GM10266 (cell line): ENCODE data around the gene DZIP1.
"Not testable (repeated sequence)": the region's sequence is repeated elsewhere in the genome, so short reads cannot be mapped to it uniquely, and the experiment has no call there.

Experiments used
- DNase-seq: peaks from one replicate; pipeline ENCODE4 v3.0.0; 2012; ENCODE audit errors: extremely low spot score
- TF ChIP-seq, protein P1 (sequence below): IDR thresholded peaks from 2 replicates; pipeline ENCODE4 v1.5.1; 2012; ENCODE audit warnings: mild to moderate bottlenecking, low read depth; ENCODE audit not compliant: control insufficient read depth, insufficient read depth; ENCODE audit errors: missing control alignments

The DZIP1 gene

DNA sequence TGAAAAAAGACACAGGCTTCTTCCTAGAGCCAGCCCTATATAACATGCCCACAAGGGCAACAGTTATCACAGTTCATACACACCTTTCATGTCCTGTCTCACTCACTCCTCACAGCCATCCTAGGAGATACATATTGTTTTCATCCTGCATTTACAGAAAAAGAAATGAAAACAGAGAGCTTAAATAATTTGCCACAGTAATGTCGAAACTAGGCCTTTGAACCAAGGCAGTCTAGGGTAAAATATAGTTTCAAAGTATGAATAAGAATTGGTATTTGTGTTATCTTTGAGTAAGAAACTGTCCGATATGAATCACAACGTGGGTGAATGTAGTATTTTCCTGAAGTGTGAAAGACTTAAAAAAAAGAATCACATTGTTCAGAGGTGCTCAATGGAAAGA, 65.2 kb downstream of the DZIP1 start:
- TF ChIP-seq, protein P1, sequence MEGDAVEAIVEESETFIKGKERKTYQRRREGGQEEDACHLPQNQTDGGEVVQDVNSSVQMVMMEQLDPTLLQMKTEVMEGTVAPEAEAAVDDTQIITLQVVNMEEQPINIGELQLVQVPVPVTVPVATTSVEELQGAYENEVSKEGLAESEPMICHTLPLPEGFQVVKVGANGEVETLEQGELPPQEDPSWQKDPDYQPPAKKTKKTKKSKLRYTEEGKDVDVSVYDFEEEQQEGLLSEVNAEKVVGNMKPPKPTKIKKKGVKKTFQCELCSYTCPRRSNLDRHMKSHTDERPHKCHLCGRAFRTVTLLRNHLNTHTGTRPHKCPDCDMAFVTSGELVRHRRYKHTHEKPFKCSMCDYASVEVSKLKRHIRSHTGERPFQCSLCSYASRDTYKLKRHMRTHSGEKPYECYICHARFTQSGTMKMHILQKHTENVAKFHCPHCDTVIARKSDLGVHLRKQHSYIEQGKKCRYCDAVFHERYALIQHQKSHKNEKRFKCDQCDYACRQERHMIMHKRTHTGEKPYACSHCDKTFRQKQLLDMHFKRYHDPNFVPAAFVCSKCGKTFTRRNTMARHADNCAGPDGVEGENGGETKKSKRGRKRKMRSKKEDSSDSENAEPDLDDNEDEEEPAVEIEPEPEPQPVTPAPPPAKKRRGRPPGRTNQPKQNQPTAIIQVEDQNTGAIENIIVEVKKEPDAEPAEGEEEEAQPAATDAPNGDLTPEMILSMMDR, result no peak
- no peak for DNase-seq

DNA sequence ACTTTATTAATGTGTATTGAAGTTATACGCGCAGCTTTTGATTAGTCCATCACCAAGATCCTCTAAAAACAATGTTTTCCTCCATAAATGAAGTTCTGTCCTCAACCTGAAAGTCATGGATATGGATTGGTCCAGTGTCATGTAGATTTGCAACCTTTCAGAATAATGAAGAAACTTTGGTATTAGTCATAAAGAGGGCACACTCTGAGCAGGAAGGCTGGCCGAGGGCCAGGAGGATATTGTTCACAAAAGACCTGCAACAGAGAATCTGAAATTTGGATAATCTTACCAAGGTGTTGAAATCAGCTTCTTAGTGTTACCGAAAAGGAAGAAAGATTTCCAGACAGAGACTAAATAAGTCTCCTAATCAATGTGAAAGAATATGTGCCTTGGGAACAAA, 71.3 kb downstream of the DZIP1 start:
- no peak for DNase-seq
- TF ChIP-seq, protein P1, result no peak

- no peak for DNase-seq
- TF ChIP-seq, protein P1, result no peak
These were observed 72.6 kb downstream of the DZIP1 start for GRCh38 chr13:95571941-95572340.

GRCh38 chr13:95570016-95570415, 74.5 kb downstream of the DZIP1 start:
- TF ChIP-seq, protein P1, result no peak

GRCh38 chr13:95568131-95568530, 76.4 kb downstream of the DZIP1 start:
- DNase-seq, result no peak
- TF ChIP-seq, protein P1, result no peak

More at GRCh38 chr13:95570016-95570415, 74.5 kb downstream of the DZIP1 start:
- DNase-seq, result no peak

DNA sequence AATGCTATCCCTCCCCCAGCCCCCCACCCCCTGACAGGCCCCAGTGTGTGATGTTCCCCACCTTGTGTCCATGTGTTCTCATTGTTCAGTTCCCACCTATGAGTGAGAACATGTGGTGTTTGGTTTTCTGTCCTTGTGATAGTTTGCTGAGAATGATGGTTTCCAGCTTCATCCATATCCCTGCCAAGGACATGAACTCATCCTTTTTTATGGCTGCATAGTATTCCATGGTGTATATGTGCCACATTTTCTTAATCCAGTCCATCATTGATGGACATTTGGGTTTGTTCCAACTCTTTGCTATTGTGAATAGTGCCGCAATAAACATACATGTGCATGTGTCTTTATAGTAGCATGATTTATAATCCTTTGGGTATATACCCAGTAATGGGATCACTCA, 78.7 kb downstream of the DZIP1 start:
- not testable (repeated sequence) for DNase-seq

- no peak for DNase-seq
- TF ChIP-seq, protein P1, result no peak
These were observed 79.7 kb downstream of the DZIP1 start for GRCh38 chr13:95564733-95565291.

DNA sequence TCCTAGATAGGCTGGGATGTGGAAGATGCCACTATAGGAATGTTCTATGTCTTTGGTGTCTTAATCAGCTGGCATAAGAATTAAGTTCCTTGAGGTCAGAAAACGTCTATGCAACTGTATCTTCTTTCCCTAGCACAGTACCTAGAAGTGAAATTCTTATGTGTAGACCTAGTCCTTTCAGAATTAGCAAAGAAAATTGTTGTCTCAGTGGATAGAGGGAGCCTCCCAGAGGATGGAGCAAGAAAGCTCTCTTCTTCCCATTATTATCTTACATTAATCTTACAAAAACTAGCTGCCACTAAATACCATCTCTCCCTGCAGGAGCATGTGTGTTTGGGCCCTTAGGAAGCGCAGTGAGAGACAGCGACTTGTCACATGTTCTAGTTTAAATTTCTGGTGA, 80.4 kb downstream of the DZIP1 start:
- no peak for DNase-seq
- TF ChIP-seq, protein P1, result no peak
